ENCODE data around the gene ADAT2. TPM values are rescaled to one million over a fixed set of nuclear protein-coding genes. Genes with fewer than 3 reads are reported as not detected.

Gene ADAT2
- total and polyA plus RNA-seq, 2 of the 13 experiments (the other 11 are each of a cell fraction or from before 2014, with no cell fraction given) = 10.5 to 18.3 TPM

GRCh38 chr6:143450453-143451371 lies at the start of gene ADAT2, which contains the start of gene PEX3 (continued):
- TF ChIP-seq KLF13 (CRISPR knock-in tag; IDR thresholded peaks at IDR 0.05) (peak; percentile 91; the same call in 1 of the 2 replicates), MAZ (IDR thresholded peaks at IDR 0.05; ENCODE audit: borderline replicate concordance, low read depth, low read length) (peak; percentile 90; the same call in 1 of the 2 replicates), MAZ (CRISPR knock-in tag; IDR thresholded peaks at IDR 0.05; ENCODE audit: low read depth) (peak; percentile 92), ZNF547 (CRISPR knock-in tag; IDR thresholded peaks at IDR 0.05) (peak; percentile 95; the same call in 1 of the 2 replicates), IRF1 (CRISPR knock-in tag; IDR thresholded peaks at IDR 0.05; ENCODE audit: low read depth) (no peak; the same call in 1 of the 2 replicates), SNAI1 (CRISPR knock-in tag; IDR thresholded peaks at IDR 0.05; ENCODE audit: borderline replicate concordance) (peak; percentile 90; the same call in 1 of the 2 replicates), ARNTL (CRISPR knock-in tag; IDR thresholded peaks at IDR 0.05) (peak; percentile 90), ARID2 (CRISPR knock-in tag; IDR thresholded peaks at IDR 0.05; ENCODE audit: borderline replicate concordance) (peak; percentile 100; the same call in 1 of the 2 replicates), HOXA9 (CRISPR knock-in tag; IDR thresholded peaks at IDR 0.05; ENCODE audit: borderline replicate concordance) (peak; percentile 96), KMT2A (CRISPR knock-in tag; IDR thresholded peaks at IDR 0.05) (peak; percentile 100), ZMYM4 (CRISPR knock-in tag; IDR thresholded peaks at IDR 0.05) (peak; percentile 99), ZNF879 (CRISPR knock-in tag; IDR thresholded peaks at IDR 0.05) (no peak; the same call in 1 of the 2 replicates), FUBP1 (CRISPR knock-in tag; IDR thresholded peaks at IDR 0.05; ENCODE audit: borderline replicate concordance) (0 out of 2 replicates have a peak, but pooled peaks have one; percentile 16), ZNF768 (CRISPR knock-in tag; IDR thresholded peaks at IDR 0.05) (peak; percentile 94), BRCA1 (CRISPR knock-in tag; IDR thresholded peaks at IDR 0.05) (no peak), ZNF503 (CRISPR knock-in tag; IDR thresholded peaks at IDR 0.05) (peak; percentile 98), ZMYM2 (CRISPR knock-in tag; IDR thresholded peaks at IDR 0.05) (peak; percentile 91), ZNF672 (CRISPR knock-in tag; IDR thresholded peaks at IDR 0.05) (peak; percentile 98)
